Transverse colon (tissue), 4 donors: ENCODE measurements around the gene CXCL12. TPM values are rescaled to one million over a fixed set of nuclear protein-coding genes. Genes with fewer than 3 reads are reported as not detected.

ENCODE experiments used
- DNase-seq: peaks from one replicate; pipeline ENCODE4 v3.0.0-alpha.2; 2019
- H3K27ac ChIP-seq, 4 donors: fragments of 200-600 bp; sonication (generic); 2 replicates each; pipeline ENCODE4 v1.5.1; 2016 to 2018; ENCODE audit warnings: inconsistent platforms in 4 of 4
- H3K27me3 ChIP-seq: fragments of 200-600 bp; sonication (generic); 2 replicates; pipeline ENCODE4 v1.5.1; 2017; ENCODE audit warnings: inconsistent platforms
- H3K36me3 ChIP-seq, 4 donors: fragments of 200-600 bp; sonication (generic); 2 replicates each; pipeline ENCODE4 v1.5.1; 2017 to 2019; ENCODE audit warnings: inconsistent platforms in 4 of 4
- H3K4me1 ChIP-seq, 4 donors: fragments of 200-600 bp; sonication (generic); 2 replicates each; pipeline ENCODE4 v1.5.1; 2017 to 2020; ENCODE audit warnings: inconsistent platforms in 4 of 4
- H3K4me3 ChIP-seq, 4 donors: fragments of 200-600 bp; sonication (generic); 1 replicate in 1 of 4; 2 replicates in 3 of 4; pipeline versions ENCODE4 v1.5.1 to v1.6.1; 2017 to 2019; ENCODE audit warnings: inconsistent platforms in 4 of 4
- H3K9me3 ChIP-seq, 2 donors: fragments of 200-600 bp; sonication (generic); 2 replicates each; pipeline ENCODE4 v1.5.1; 2017 to 2019; ENCODE audit warnings: inconsistent platforms in 2 of 2
- EP300 ChIP-seq: sonication (generic); formaldehyde crosslinking; IDR thresholded peaks from one replicate; pipeline ENCODE4 v1.6.1; 2017; ENCODE audit warnings: antibody characterized with exemption, low read depth
- POLR2A ChIP-seq: fragments of 450-650 bp; IDR thresholded peaks from one replicate; pipeline ENCODE4 v1.6.1; 2016; ENCODE audit warnings: antibody characterized with exemption, mild to moderate bottlenecking, moderate library complexity
- POLR2AphosphoS5 ChIP-seq, 3 donors: sonication (generic); formaldehyde crosslinking; IDR thresholded peaks; one replicate each; pipeline ENCODE4 v1.6.1; 2016; ENCODE audit warnings: antibody characterized with exemption in 3 of 3
- WGBS, 2 donors: methylation state at CpG; one replicate each; pipeline ENCODE4 v1.1.5; 2018; ENCODE audit warnings: low coverage in 1 of 2; 5-methylcytosine and 5-hydroxymethylcytosine counted together
- in situ Hi-C, 4 donors: fragments of 200-750 bp; cut with MboI; loops; one replicate each; pipeline versions ENCODE4 v1.15.0 to v1.15.1; 2017; ENCODE audit warnings: low sequenced_read_pairs in 3 of 4, low pct_ligation_motif_present in 1 of 4, low pct_unique_long_range_greater_than_20kb in 1 of 4
- intact Hi-C: fragments of 100-400 bp; cut with DNase I; formaldehyde crosslinking; loops from one replicate; pipeline ENCODE4 v1.15.1; 2023; ENCODE audit warnings: low total_unique reads
- total RNA-seq, 4 donors: library from RNA; depleted of rRNA; stranded (reverse); fragments of >200 nt; gene quantifications; one replicate each; pipeline ENCODE4 v1.1.0, GENCODE V29; 2016
- TF ChIP-seq, protein P1 (sequence below), 5 experiments: fragments of 200-600 bp in 3 of 5; fragments of 450-650 bp in 2 of 5; sonication (generic) in 3 of 5; IDR thresholded peaks; 1 replicate in 2 of 5; 2 replicates in 3 of 5; pipeline ENCODE4 v1.5.1; 2016 to 2017; ENCODE audit warnings: antibody characterized with exemption in 5 of 5, inconsistent platforms in 3 of 5, mild to moderate bottlenecking in 2 of 5, moderate library complexity in 1 of 5

The CXCL12 gene
- total RNA-seq, 4 donors from 2014 or later: 6.8 to 19.5 (median 17.9) TPM

DNA sequence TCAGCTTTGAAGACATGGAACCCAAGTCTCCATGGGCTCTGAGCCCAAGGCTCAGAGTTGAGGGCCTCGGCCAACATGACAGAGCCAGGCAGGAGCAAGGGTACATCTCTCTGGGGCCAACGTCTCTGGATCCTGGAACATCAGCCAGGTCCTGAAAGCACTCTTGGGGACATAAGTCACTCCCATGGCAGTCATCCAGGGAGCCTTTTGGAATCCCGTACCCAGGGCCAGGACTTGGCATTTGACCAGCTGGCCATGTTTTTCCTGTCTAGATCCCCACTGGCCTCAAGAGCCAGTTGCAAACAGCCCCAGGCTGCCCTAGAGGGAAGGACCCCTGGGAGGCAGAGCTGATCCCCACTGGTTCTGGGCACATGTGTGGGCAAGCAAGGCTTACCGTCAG lies 4.3 kb upstream of the CXCL12 start:
- Histone ChIP-seq H3K36me3 (no peaks in the 10 kb centered on the region), H3K4me3 (no peak overlapping the region), H3K27me3 (peaks cover 22% of the 10 kb centered on the region), H3K27ac (no peak overlapping the region), H3K4me1 (peaks cover 6 to 31% (median 19%) of the 10 kb centered on the region in 4 donors), H3K9me3 (no peaks in the 10 kb centered on the region)
- in situ Hi-C loops: loop anchor here (10.0 to 25.0 kb wide), 4 partner anchors 466 to 714 kb away; no protein-coding TSS in a partner anchor
- 47% methylated on average over 4 of the region's 4 CpGs; no CpG with 5 or more reads in 1 of the 2 donors for WGBS, 2 donors
- DNase-seq: no peak
- intact Hi-C loops: loop anchor here (5.0 to 10.0 kb wide), 2 partner anchors 64 to 717 kb away; no protein-coding TSS in a partner anchor
- TF ChIP-seq POLR2AphosphoS5 (IDR thresholded peaks at IDR 0.05) (no peak), EP300 (no peak), POLR2A (no peak)
- TF ChIP-seq, protein P1, sequence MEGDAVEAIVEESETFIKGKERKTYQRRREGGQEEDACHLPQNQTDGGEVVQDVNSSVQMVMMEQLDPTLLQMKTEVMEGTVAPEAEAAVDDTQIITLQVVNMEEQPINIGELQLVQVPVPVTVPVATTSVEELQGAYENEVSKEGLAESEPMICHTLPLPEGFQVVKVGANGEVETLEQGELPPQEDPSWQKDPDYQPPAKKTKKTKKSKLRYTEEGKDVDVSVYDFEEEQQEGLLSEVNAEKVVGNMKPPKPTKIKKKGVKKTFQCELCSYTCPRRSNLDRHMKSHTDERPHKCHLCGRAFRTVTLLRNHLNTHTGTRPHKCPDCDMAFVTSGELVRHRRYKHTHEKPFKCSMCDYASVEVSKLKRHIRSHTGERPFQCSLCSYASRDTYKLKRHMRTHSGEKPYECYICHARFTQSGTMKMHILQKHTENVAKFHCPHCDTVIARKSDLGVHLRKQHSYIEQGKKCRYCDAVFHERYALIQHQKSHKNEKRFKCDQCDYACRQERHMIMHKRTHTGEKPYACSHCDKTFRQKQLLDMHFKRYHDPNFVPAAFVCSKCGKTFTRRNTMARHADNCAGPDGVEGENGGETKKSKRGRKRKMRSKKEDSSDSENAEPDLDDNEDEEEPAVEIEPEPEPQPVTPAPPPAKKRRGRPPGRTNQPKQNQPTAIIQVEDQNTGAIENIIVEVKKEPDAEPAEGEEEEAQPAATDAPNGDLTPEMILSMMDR (IDR thresholded peaks at IDR 0.05): no peak

DNA sequence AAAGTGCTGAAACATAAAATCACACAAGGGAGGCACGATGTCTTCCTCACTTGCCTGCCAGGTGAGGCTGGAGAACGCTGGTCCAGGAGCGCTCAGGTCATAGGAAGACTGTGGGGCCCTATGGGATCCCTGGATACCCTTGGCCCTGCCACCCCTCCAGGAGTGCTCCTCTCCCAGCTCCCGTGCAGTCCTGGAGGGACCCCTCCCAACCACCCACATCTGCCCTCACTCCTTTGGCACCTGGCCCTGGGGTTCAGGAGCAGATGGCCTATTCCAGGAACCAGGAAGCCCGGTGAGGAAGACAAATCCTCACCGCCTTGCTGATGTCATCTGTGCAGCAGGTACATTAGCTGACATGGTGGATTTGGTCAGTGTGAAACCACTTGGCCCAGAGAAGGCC lies 3.7 kb upstream of the CXCL12 start:
- Histone ChIP-seq H3K27me3 (peaks cover 27% of the 10 kb centered on the region), H3K4me1 (peaks cover 5 to 31% (median 20%) of the 10 kb centered on the region in 4 donors), H3K4me3 (no peak overlapping the region), H3K36me3 (no peaks in the 10 kb centered on the region), H3K9me3 (no peaks in the 10 kb centered on the region), H3K27ac (no peak overlapping the region)
- intact Hi-C loops: loop anchor here (5.0 to 10.0 kb wide), 2 partner anchors 64 to 716 kb away; no protein-coding TSS in a partner anchor
- no peak for DNase-seq
- TF ChIP-seq, protein P1 (IDR thresholded peaks at IDR 0.05): no peak
- TF ChIP-seq POLR2A: no peak
- no peak for TF ChIP-seq EP300
- no peak for TF ChIP-seq POLR2AphosphoS5 (IDR thresholded peaks at IDR 0.05)
- 82 to 100% methylated on average over 3 to 6 of the region's 6 CpGs for WGBS, 2 donors
- in situ Hi-C loops: loop anchor here (10.0 to 25.0 kb wide), 4 partner anchors 466 to 714 kb away; no protein-coding TSS in a partner anchor

DNA sequence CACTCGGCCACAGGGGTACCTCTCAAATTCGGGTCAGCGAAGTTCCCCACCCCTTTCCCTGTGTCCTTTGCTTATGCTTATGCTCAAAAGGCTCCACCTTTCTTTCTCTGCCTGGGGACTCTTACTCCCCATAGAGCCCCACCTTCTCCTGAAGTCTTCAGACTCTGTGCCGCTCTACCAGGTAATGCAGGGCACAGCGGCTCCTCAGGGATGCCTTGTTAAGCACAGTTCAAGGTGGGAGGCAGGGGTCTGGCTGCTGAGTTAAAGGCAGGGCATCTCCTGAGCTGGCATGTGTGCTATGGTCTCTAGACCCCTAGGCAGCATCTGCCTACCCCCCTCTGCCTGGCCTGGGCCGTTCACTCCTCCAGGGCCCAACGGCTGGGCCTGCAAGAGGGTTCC lies 3.0 kb upstream of the CXCL12 start:
- no peaks in the 10 kb centered on the region for H3K9me3 ChIP-seq
- no peak for DNase-seq
- intact Hi-C loops: loop anchor here (5.0 to 10.0 kb wide), 2 partner anchors 63 to 716 kb away; no protein-coding TSS in a partner anchor
- TF ChIP-seq, protein P1 (IDR thresholded peaks at IDR 0.05): no peak
- in situ Hi-C loops: loop anchor here (10.0 to 25.0 kb wide), 4 partner anchors 467 to 713 kb away; no protein-coding TSS in a partner anchor
- no peak overlapping the region for H3K4me3 ChIP-seq
- H3K4me1 ChIP-seq: peaks cover 0 to 23% (median 14%) of the 10 kb centered on the region in 4 donors
- 70 to 92% methylated on average over 2 to 7 of the region's 7 CpGs for WGBS, 2 donors
- no peaks in the 10 kb centered on the region for H3K36me3 ChIP-seq
- H3K27ac ChIP-seq: no peak overlapping the region
- peaks cover 33% of the 10 kb centered on the region for H3K27me3 ChIP-seq

DNA sequence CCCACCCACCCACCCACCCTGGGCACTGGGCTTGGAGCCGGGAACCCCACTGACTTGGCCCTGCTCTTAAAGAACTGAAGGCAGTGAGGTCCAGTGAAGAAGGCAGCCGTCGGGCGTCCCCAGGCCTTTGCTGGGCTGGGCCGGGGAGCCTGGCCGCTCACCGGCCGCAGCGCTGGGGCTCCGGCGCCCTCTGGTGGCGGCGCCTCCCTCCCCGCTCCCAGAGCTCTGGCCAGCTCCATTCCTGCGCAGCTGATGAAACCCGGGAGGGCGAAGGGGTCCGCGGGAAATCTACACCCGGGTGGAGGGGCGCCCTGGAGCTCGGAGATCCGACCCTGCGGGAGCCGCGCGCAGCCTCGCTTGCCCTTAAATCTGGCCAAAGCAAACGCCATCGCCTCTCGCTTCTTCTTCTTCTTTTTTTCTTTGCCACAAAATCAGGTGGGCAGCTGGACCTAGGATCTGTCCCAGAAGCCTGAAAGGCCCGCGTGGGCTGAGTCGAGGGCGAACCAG lies 1.7 kb upstream of the CXCL12 start:
- peak overlapping the region in 1 of 4 donors; percentile 75 for H3K27ac ChIP-seq

More for the DNA sequence above, 1.7 kb upstream of the CXCL12 start:
- no peaks in the 10 kb centered on the region for H3K9me3 ChIP-seq
- peaks cover 0 to 21% (median 13%) of the 10 kb centered on the region in 4 donors for H3K4me1 ChIP-seq
- H3K27me3 ChIP-seq: peaks cover 37% of the 10 kb centered on the region
- H3K4me3 ChIP-seq: no peak overlapping the region
- no peaks in the 10 kb centered on the region for H3K36me3 ChIP-seq
- WGBS, 2 donors: 8 to 20% methylated on average over 3 to 23 of the region's 35 CpGs
- in situ Hi-C loops: loop anchor here (10.0 to 25.0 kb wide), 4 partner anchors 468 to 712 kb away; no protein-coding TSS in a partner anchor
- no peak for TF ChIP-seq POLR2AphosphoS5 (IDR thresholded peaks at IDR 0.05)
- TF ChIP-seq, protein P1 (IDR thresholded peaks at IDR 0.05): peak; percentile 74 to 91 (median 85)
- DNase-seq: peak; percentile 57
- intact Hi-C loops: loop anchor here (1.0 to 10.0 kb wide), 3 partner anchors 62 to 714 kb away; no protein-coding TSS in a partner anchor
